Vagina (tissue), 2 donors: ENCODE results near the gene CD9. TPM values are rescaled to one million over a fixed set of nuclear protein-coding genes. Genes with fewer than 3 reads are reported as not detected.

Experiments
- DNase-seq, 2 donors: peaks; one replicate each; pipeline ENCODE4 v3.0.0-alpha.2; 2017; ENCODE audit errors: extremely low spot score in 2 of 2
- H3K27ac ChIP-seq: fragments of 200-600 bp; sonication (generic); one replicate; pipeline ENCODE4 v1.5.1; 2019
- H3K27me3 ChIP-seq: fragments of 200-600 bp; sonication (generic); one replicate; pipeline ENCODE4 v1.5.1; 2019
- H3K36me3 ChIP-seq, 2 donors: fragments of 200-600 bp; sonication (generic); one replicate each; pipeline ENCODE4 v1.5.1; 2017 to 2019
- H3K4me1 ChIP-seq: fragments of 200-600 bp; sonication (generic); one replicate; pipeline ENCODE4 v1.5.1; 2019
- H3K4me3 ChIP-seq, 2 donors: fragments of 200-600 bp; sonication (generic); 1 replicate in 1 of 2; 2 replicates in 1 of 2; pipeline ENCODE4 v1.5.1; 2016 to 2019
- H3K9me3 ChIP-seq: fragments of 200-600 bp; sonication (generic); one replicate; pipeline ENCODE4 v1.5.1; 2019
- CTCF ChIP-seq, 3 experiments: fragments of 450-650 bp in 2 of 3; fragments of 200-600 bp in 1 of 3; sonication (generic) in 1 of 3; IDR thresholded peaks; one replicate each; pipeline ENCODE4 v1.5.1; 2017 to 2019; ENCODE audit warnings: antibody characterized with exemption in 3 of 3, mild to moderate bottlenecking in 2 of 3, moderate library complexity in 2 of 3
- POLR2A ChIP-seq, 2 donors: fragments of 450-650 bp; IDR thresholded peaks; one replicate each; pipeline ENCODE4 v1.6.1; 2017; ENCODE audit warnings: antibody characterized with exemption in 2 of 2, mild to moderate bottlenecking in 2 of 2, moderate library complexity in 2 of 2
- POLR2AphosphoS5 ChIP-seq, 2 donors: sonication (generic); formaldehyde crosslinking; IDR thresholded peaks; one replicate each; pipeline ENCODE4 v1.9.0; 2017; ENCODE audit warnings: antibody characterized with exemption in 2 of 2, mild to moderate bottlenecking in 2 of 2, low read depth in 1 of 2; ENCODE audit not compliant: insufficient read depth in 1 of 2
- intact Hi-C: fragments of 100-400 bp; cut with DNase I; formaldehyde crosslinking; loops from one replicate; pipeline ENCODE4 v1.15.1; 2023
- total RNA-seq: library from RNA; depleted of rRNA; stranded (reverse); fragments of >200 nt; gene quantifications from one replicate; pipeline ENCODE4 v1.2.3, GENCODE V29; 2016

The CD9 gene
- total RNA-seq, 1 donor from 2014 or later: 366 TPM

- intact Hi-C loops: loop anchor here (5.0 kb wide), 1 partner anchor 34 kb away; no protein-coding TSS in a partner anchor
- Histone ChIP-seq H3K4me1 (peaks cover 96% of the 10 kb centered on the region), H3K27ac (peak overlapping the region; percentile 93), H3K36me3 (peaks cover 0 to 36% of the 10 kb centered on the region in 2 donors), H3K9me3 (no peaks in the 10 kb centered on the region), H3K4me3 (no peak overlapping the region), H3K27me3 (no peaks in the 10 kb centered on the region)
- DNase-seq: no peak
- no peak for TF ChIP-seq POLR2AphosphoS5 (IDR thresholded peaks at IDR 0.05; ENCODE audit: insufficient read depth in 1 of 2, low read depth in 1 of 2)
- no peak for TF ChIP-seq CTCF (IDR thresholded peaks at IDR 0.05)
- TF ChIP-seq POLR2A (IDR thresholded peaks at IDR 0.05): no peak
These were observed 31.4 kb downstream of the CD9 start for GRCh38 chr12:6231359-6232268.

- peaks cover 0 to 44% of the 10 kb centered on the region in 2 donors for H3K36me3 ChIP-seq
- intact Hi-C loops: loop anchor here (5.0 kb wide), 1 partner anchor 36 kb away; no protein-coding TSS in a partner anchor
- peaks cover 79% of the 10 kb centered on the region for H3K4me1 ChIP-seq
These were observed 33.1 kb downstream of the CD9 start for GRCh38 chr12:6233121-6233971.

GRCh38 chr12:6234214-6234613, 34.0 kb downstream of the CD9 start:
- peak overlapping the region; percentile 93 for H3K27ac ChIP-seq
- no peaks in the 10 kb centered on the region for H3K9me3 ChIP-seq
- H3K36me3 ChIP-seq: peaks cover 0 to 53% of the 10 kb centered on the region in 2 donors
- TF ChIP-seq CTCF (IDR thresholded peaks at IDR 0.05) (no peak), POLR2AphosphoS5 (IDR thresholded peaks at IDR 0.05; ENCODE audit: insufficient read depth in 1 of 2, low read depth in 1 of 2) (no peak), POLR2A (IDR thresholded peaks at IDR 0.05) (no peak)
- DNase-seq: no peak
- no peak overlapping the region for H3K4me3 ChIP-seq
- intact Hi-C loops: loop anchor here (5.0 kb wide), 1 partner anchor 37 kb away; no protein-coding TSS in a partner anchor
- H3K4me1 ChIP-seq: peaks cover 70% of the 10 kb centered on the region
- H3K27me3 ChIP-seq: no peaks in the 10 kb centered on the region

More at GRCh38 chr12:6233121-6233971, 33.1 kb downstream of the CD9 start:
- Histone ChIP-seq H3K4me3 (no peak overlapping the region), H3K27ac (peak overlapping the region; percentile 93), H3K27me3 (no peaks in the 10 kb centered on the region), H3K9me3 (no peaks in the 10 kb centered on the region)
- no peak for TF ChIP-seq POLR2A (IDR thresholded peaks at IDR 0.05)
- TF ChIP-seq POLR2AphosphoS5 (IDR thresholded peaks at IDR 0.05; ENCODE audit: insufficient read depth in 1 of 2, low read depth in 1 of 2): no peak
- TF ChIP-seq CTCF (IDR thresholded peaks at IDR 0.05): no peak
- no peak for DNase-seq

- Histone ChIP-seq H3K27me3 (no peaks in the 10 kb centered on the region), H3K4me3 (no peak overlapping the region), H3K27ac (peak overlapping the region; percentile 93), H3K9me3 (no peaks in the 10 kb centered on the region), H3K4me1 (peaks cover 63% of the 10 kb centered on the region), H3K36me3 (peaks cover 0 to 54% of the 10 kb centered on the region in 2 donors)
- DNase-seq: no peak
- TF ChIP-seq POLR2AphosphoS5 (IDR thresholded peaks at IDR 0.05; ENCODE audit: insufficient read depth in 1 of 2, low read depth in 1 of 2): no peak
- no peak for TF ChIP-seq POLR2A (IDR thresholded peaks at IDR 0.05)
- no peak for TF ChIP-seq CTCF (IDR thresholded peaks at IDR 0.05)
- intact Hi-C loops: loop anchor here (5.0 kb wide), 1 partner anchor 38 kb away; no protein-coding TSS in a partner anchor
These were observed 34.7 kb downstream of the CD9 start for GRCh38 chr12:6234906-6235305.
